Measurements from ENCODE around the gene SYN1. TPM values are rescaled to one million over a fixed set of nuclear protein-coding genes. Genes with fewer than 3 reads are reported as not detected.

Gene SYN1
- total and polyA plus RNA-seq, 4 donors: 0.09 to 2.5 (median 0.60) TPM

GRCh38 chrX:47558436-47558835, 61.2 kb downstream of the SYN1 start:
- H3K27me3 ChIP-seq (ENCODE audit: control insufficient read depth in 4 of 4, insufficient read depth in 4 of 4, low read length in 3 of 4): no peaks in the 10 kb centered on the region
- no peak for DNase-seq (ENCODE audit: low spot score)
- peaks cover 11 to 37% (median 27%) of the 10 kb centered on the region in 4 donors for H3K4me1 ChIP-seq (ENCODE audit: control insufficient read depth in 4 of 4, insufficient read depth in 4 of 4, low read length in 3 of 4)
- TF ChIP-seq TAF1 (conservative IDR thresholded peaks at IDR 0.05): no peak
- TF ChIP-seq ZBTB33 (IDR thresholded peaks at IDR 0.05): no peak
- TF ChIP-seq RXRA (IDR thresholded peaks at IDR 0.05): peak in 1 of 2 donors; percentile 32
- TF ChIP-seq EGR1 (IDR thresholded peaks at IDR 0.05; ENCODE audit: low read depth in 2 of 2): no peak
- TF ChIP-seq CTCF (IDR thresholded peaks at IDR 0.05; ENCODE audit: low read depth, low read length, missing input control): no peak
- TF ChIP-seq HNF4A (conservative IDR thresholded peaks at IDR 0.05): peak in 1 of 2 donors; percentile 14
- no peak for TF ChIP-seq GABPA (IDR thresholded peaks at IDR 0.05 in 1 of 2, conservative IDR thresholded peaks at IDR 0.05 in 1 of 2)
- peak; percentile 67 for TF ChIP-seq YY1 (IDR thresholded peaks at IDR 0.05)
- TF ChIP-seq HNF4G (IDR thresholded peaks at IDR 0.05): no peak
- no peak for TF ChIP-seq JUND (IDR thresholded peaks at IDR 0.05)
- TF ChIP-seq SP1 (IDR thresholded peaks at IDR 0.05): peak; percentile 58
- TF ChIP-seq ATF3 (IDR thresholded peaks at IDR 0.05): no peak
- TF ChIP-seq FOXA1 (IDR thresholded peaks at IDR 0.05): peak; percentile 34
- peak in 1 of 2 donors; percentile 4 for TF ChIP-seq RAD21 (IDR thresholded peaks at IDR 0.05)
- peak; percentile 34 for TF ChIP-seq REST (IDR thresholded peaks at IDR 0.05)
- peak; percentile 65 for TF ChIP-seq FOXA2 (IDR thresholded peaks at IDR 0.05)
- peak; percentile 31 for TF ChIP-seq MAX (IDR thresholded peaks at IDR 0.05)
- no peak for TF ChIP-seq NR2F2 (IDR thresholded peaks at IDR 0.05)
- H3K36me3 ChIP-seq (ENCODE audit: control insufficient read depth in 4 of 4, insufficient read depth in 3 of 4, low read depth in 1 of 4, low read length in 3 of 4): peaks cover 0 to 5% (median 1%) of the 10 kb centered on the region in 4 donors
- H3K9me3 ChIP-seq (ENCODE audit: control insufficient read depth in 4 of 4, low read length in 3 of 4): no peaks in the 10 kb centered on the region
- peak overlapping the region; percentile 62 to 70 for H3K27ac ChIP-seq (ENCODE audit: low read depth in 1 of 2, low read length in 2 of 2)
- H3K4me3 ChIP-seq (ENCODE audit: low read depth in 1 of 3, low read length in 3 of 3): no peak overlapping the region
- 38% methylated on average over 3 of the region's 3 CpGs for WGBS
- H3K9ac ChIP-seq (ENCODE audit: low read depth in 1 of 2, low read length in 2 of 2): no peak overlapping the region
